ENCODE data around the gene CDH13. TPM values are rescaled to one million over a fixed set of nuclear protein-coding genes. Genes with fewer than 3 reads are reported as not detected.

Gene CDH13
- total and polyA plus RNA-seq, 2 donors (not counting 3 experiments of a cell fraction or from before 2014, with no cell fraction given) = 96.6 to 124 TPM

GRCh38 chr16:82987767-82988166, 361.0 kb downstream of the CDH13 start:
- BruUV-seq (replicated peaks) = no TSS peak
- Histone ChIP-seq H3K4me1 (ENCODE audit: control insufficient read depth, extremely low read depth, insufficient read depth, low read length) (peaks cover 8% of the 10 kb centered on the region), H3K4me3 (replicated peaks in 1 of 3; ENCODE audit: insufficient read depth in 1 of 3, low read depth in 1 of 3, low read length in 3 of 3) (no peak overlapping the region), H3K4me2 (ENCODE audit: insufficient read depth, low read length) (no peak overlapping the region), H4K20me1 (replicated peaks; ENCODE audit: control insufficient read depth, extremely low read depth, insufficient read depth, low read length) (no peaks in the 10 kb centered on the region), H3K27me3 (ENCODE audit: control insufficient read depth in 2 of 2, insufficient read depth in 2 of 2, low read length in 2 of 2) (no peaks in the 10 kb centered on the region), H3K9ac (replicated peaks; ENCODE audit: extremely low read depth, insufficient read depth, low read length) (no peak overlapping the region), H3K36me3 (ENCODE audit: control insufficient read depth in 2 of 2, extremely low read depth in 1 of 2, insufficient read depth in 2 of 2, low read length in 2 of 2) (no peaks in the 10 kb centered on the region), H3K9me1 (replicated peaks; ENCODE audit: control insufficient read depth, extremely low read depth, insufficient read depth, low read length) (no peaks in the 10 kb centered on the region), H3K27ac (ENCODE audit: insufficient read depth, low read depth, low read length) (no peak overlapping the region), H2AFZ (ENCODE audit: low read depth, low read length) (no peak overlapping the region), H3K79me2 (ENCODE audit: control insufficient read depth, insufficient read depth, low read length) (no peaks in the 10 kb centered on the region), H3K9me3 (replicated peaks; ENCODE audit: control insufficient read depth, insufficient read depth, low read length) (no peaks in the 10 kb centered on the region)
- FAIRE-seq (peak; percentile 55), DNase-seq (ENCODE audit: low read depth, low spot score) (no peak)
- ChIA-PET POLR2A (no interaction called here), CTCF (no interaction called here)
- intact Hi-C loops (cut with micrococcal nuclease) = no loop called here
- dilution Hi-C loops (cut with MboI; ENCODE audit: extremely low pct_ligation_motif_present, low sequenced_read_pairs) = loop anchor here (5.0 kb wide), 1 partner anchor 40 kb away; no protein-coding TSS in a partner anchor
- TF ChIP-seq EZH2 (IDR thresholded peaks at IDR 0.05; ENCODE audit: borderline replicate concordance, low read depth, low read length, severe bottlenecking) (no peak), POLR2A (IDR thresholded peaks at IDR 0.05; ENCODE audit: low read depth, low read length) (no peak), GATA2 (IDR thresholded peaks at IDR 0.05; ENCODE audit: insufficient read depth, insufficient read length, low read depth, low read length) (no peak), JUN (IDR thresholded peaks at IDR 0.05; ENCODE audit: borderline replicate concordance, insufficient read depth, insufficient read length, low read depth) (no peak), FOS (IDR thresholded peaks at IDR 0.05; ENCODE audit: borderline replicate concordance, insufficient read depth, low read length) (no peak), POLR2AphosphoS5 (IDR thresholded peaks at IDR 0.05; ENCODE audit: insufficient read depth, low read depth, low read length) (no peak), CTCF (IDR thresholded peaks at IDR 0.05; ENCODE audit: extremely low read depth in 1 of 2, insufficient read depth in 1 of 2, low read depth in 1 of 2, low read length in 2 of 2) (no peak), MAX (IDR thresholded peaks at IDR 0.05; ENCODE audit: insufficient read depth, insufficient read length) (no peak), MYC (IDR thresholded peaks at IDR 0.05; ENCODE audit: low read depth, low read length) (no peak)

Data from endothelial cell of umbilical vein (primary cell).